ENCODE measurements around the gene KRT76.
"Not testable (repeated sequence)": the region's sequence is repeated elsewhere in the genome, so short reads cannot be mapped to it uniquely, and the experiment has no call there.

GRCh38 chr12:52750532-52750931 lies 26.6 kb downstream of the KRT76 start:
- TF ChIP-seq CTCF (IDR thresholded peaks at IDR 0.05; ENCODE audit: low read length); EZH2 (IDR thresholded peaks at IDR 0.05; ENCODE audit: borderline replicate concordance, low read length): not testable (repeated sequence)
